ENCODE results near the gene FAM181A.

FAM181A gene

GRCh38 chr14:93926873-93927799 is at the start of gene FAM181A:
Gene FAM181A, plus strand, starts transcription at chr14:93927344. Its CDS starts 942 bp downstream, at chr14:93928286.
- DNase-seq = no peak

GRCh38 chr14:93878212-93878611 is 48.9 kb upstream of the FAM181A start:
- DNase-seq = no peak

- DNase-seq = no peak
These were observed 48.3 kb upstream of the FAM181A start for GRCh38 chr14:93878871-93879270.

GRCh38 chr14:93879362-93879983 is 47.7 kb upstream of the FAM181A start:
- no peak for DNase-seq

- no peak for DNase-seq
These were observed 46.9 kb upstream of the FAM181A start for GRCh38 chr14:93880021-93880820.

GRCh38 chr14:93884950-93885349 is 42.2 kb upstream of the FAM181A start:
- no peak for DNase-seq

- no peak for DNase-seq
These were observed 38.1 kb upstream of the FAM181A start for GRCh38 chr14:93888995-93889394.

GRCh38 chr14:93889739-93890483 is 37.2 kb upstream of the FAM181A start:
- DNase-seq = no peak

- no peak for DNase-seq
These were observed 35.2 kb upstream of the FAM181A start for GRCh38 chr14:93891756-93892504.

- DNase-seq = no peak
These were observed 34.7 kb upstream of the FAM181A start for GRCh38 chr14:93892505-93892839.

- peak; percentile 45 for DNase-seq
These were observed 34.1 kb upstream of the FAM181A start for GRCh38 chr14:93892923-93893558.

GRCh38 chr14:93893661-93894261 is 33.4 kb upstream of the FAM181A start:
- DNase-seq = no peak

GRCh38 chr14:93895023-93895604 is 32.0 kb upstream of the FAM181A start:
- DNase-seq = no peak

GRCh38 chr14:93897476-93897845 is 29.7 kb upstream of the FAM181A start:
- no peak for DNase-seq

- no peak for DNase-seq
These were observed 29.0 kb upstream of the FAM181A start for GRCh38 chr14:93898081-93898611.

- DNase-seq = no peak
These were observed 28.4 kb upstream of the FAM181A start for GRCh38 chr14:93898731-93899130.

GRCh38 chr14:93901813-93902212 is 25.3 kb upstream of the FAM181A start:
- no peak for DNase-seq

GRCh38 chr14:93902619-93903307 is 24.4 kb upstream of the FAM181A start:
- DNase-seq = no peak

GRCh38 chr14:93903342-93904184 is 23.6 kb upstream of the FAM181A start:
- DNase-seq = no peak
